Loucy (cell line): ENCODE results near the gene ITGA6.

Experiments used
- EZH2phosphoT487 ChIP-seq: fragments of 200-600 bp; IDR thresholded peaks from 2 replicates; pipeline ENCODE4 v1.6.1; 2018; ENCODE audit warnings: antibody characterized with exemption, mild to moderate bottlenecking, moderate library complexity, borderline replicate concordance
- TF ChIP-seq, protein P1 (sequence below): fragments of 200-600 bp; sonication (generic); conservative IDR thresholded peaks from 2 replicates; pipeline ENCODE4 v1.5.1; 2014; ENCODE audit warnings: mild to moderate bottlenecking, antibody characterized with exemption, low read length

DNA sequence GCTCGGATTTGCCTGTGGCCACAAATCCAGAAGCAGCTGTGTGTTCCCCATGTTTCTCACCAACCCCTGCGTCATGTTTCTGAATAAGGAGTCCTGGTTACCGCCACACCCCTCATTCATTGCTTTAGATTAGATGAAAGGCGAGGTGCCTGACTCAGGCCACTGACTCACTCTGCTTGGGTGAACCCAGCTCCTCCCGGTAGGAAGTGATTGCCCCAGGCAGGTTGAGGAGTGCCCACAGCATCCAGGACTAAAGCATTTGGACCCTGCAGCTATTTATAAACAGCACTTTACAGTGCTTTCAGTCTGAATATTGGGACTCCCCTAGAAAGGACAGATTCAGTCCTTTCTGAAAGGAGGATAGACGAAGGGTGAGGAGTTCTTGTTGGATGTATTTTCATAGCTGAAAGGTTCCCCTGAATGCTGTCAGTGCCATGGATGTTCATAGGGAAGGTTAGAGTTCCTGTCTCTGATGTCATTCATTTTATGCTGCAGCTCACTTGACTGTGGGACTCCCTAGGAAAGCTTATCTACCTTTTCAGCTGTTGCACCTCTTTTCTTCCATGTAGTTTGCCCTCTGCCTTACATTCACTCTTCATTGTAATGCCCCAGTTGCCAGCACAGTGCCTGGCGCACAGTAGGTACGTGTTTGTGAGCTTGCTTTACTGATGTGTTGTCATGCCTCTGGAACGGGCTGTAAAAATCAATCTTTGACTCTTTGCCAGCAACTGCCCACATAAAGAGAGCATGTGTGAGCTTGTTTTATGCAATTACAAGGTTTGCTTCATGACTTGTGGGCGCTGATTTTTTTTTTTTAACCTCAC is 14.9 kb downstream of the ITGA6 start:
- TF ChIP-seq, protein P1, sequence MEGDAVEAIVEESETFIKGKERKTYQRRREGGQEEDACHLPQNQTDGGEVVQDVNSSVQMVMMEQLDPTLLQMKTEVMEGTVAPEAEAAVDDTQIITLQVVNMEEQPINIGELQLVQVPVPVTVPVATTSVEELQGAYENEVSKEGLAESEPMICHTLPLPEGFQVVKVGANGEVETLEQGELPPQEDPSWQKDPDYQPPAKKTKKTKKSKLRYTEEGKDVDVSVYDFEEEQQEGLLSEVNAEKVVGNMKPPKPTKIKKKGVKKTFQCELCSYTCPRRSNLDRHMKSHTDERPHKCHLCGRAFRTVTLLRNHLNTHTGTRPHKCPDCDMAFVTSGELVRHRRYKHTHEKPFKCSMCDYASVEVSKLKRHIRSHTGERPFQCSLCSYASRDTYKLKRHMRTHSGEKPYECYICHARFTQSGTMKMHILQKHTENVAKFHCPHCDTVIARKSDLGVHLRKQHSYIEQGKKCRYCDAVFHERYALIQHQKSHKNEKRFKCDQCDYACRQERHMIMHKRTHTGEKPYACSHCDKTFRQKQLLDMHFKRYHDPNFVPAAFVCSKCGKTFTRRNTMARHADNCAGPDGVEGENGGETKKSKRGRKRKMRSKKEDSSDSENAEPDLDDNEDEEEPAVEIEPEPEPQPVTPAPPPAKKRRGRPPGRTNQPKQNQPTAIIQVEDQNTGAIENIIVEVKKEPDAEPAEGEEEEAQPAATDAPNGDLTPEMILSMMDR: no peak
- TF ChIP-seq EZH2phosphoT487: no peak
